NB4 (cell line): Measurements from ENCODE around the gene STRIP2.

Experiments
- DNase-seq: peaks from one replicate; pipeline ENCODE4 v3.0.0; 2010; ENCODE audit warnings: low read depth
- H3K4me3 ChIP-seq: one replicate; pipeline ENCODE4 v1.5.1; 2011; ENCODE audit warnings: mild to moderate bottlenecking, low read depth, low read length, moderate library complexity
- MYC ChIP-seq: IDR thresholded peaks from 2 replicates; pipeline ENCODE4 v1.6.1; 2011; ENCODE audit warnings: low read depth, low read length
- POLR2A ChIP-seq: IDR thresholded peaks from 2 replicates; pipeline ENCODE4 v1.6.1; 2011; ENCODE audit warnings: mild to moderate bottlenecking; ENCODE audit not compliant: insufficient read length; ENCODE audit errors: extremely low read depth
- TF ChIP-seq, protein P1 (sequence below): IDR thresholded peaks from one replicate; pipeline ENCODE4 v1.5.1; 2012; ENCODE audit warnings: low read depth, low read length
- TF ChIP-seq, protein P2 (sequence below): IDR thresholded peaks from 2 replicates; pipeline ENCODE4 v1.6.1; 2011; ENCODE audit warnings: low read depth, low read length

STRIP2 gene

DNA sequence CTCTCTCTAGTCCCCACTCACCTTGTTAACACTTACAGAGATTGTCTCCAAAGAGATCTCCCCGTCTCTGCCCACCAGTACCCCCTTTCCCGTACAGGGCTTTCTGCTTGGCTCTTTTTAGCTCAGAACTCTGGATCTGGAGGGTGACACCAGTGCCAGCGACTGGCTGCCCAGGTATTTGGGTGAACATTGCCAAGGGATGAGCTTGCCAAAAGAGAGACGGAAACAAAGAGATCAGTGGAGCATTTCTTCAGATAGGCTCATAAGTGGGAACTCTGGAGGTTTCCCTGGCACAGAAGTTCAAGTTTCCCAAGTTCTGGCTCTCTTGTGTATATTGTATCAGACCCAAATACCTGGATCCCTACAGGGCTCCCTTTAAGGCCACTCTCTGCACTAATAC, 30.0 kb downstream of the STRIP2 start:
- TF ChIP-seq, protein P1, sequence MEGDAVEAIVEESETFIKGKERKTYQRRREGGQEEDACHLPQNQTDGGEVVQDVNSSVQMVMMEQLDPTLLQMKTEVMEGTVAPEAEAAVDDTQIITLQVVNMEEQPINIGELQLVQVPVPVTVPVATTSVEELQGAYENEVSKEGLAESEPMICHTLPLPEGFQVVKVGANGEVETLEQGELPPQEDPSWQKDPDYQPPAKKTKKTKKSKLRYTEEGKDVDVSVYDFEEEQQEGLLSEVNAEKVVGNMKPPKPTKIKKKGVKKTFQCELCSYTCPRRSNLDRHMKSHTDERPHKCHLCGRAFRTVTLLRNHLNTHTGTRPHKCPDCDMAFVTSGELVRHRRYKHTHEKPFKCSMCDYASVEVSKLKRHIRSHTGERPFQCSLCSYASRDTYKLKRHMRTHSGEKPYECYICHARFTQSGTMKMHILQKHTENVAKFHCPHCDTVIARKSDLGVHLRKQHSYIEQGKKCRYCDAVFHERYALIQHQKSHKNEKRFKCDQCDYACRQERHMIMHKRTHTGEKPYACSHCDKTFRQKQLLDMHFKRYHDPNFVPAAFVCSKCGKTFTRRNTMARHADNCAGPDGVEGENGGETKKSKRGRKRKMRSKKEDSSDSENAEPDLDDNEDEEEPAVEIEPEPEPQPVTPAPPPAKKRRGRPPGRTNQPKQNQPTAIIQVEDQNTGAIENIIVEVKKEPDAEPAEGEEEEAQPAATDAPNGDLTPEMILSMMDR = no peak
- TF ChIP-seq, protein P2, sequence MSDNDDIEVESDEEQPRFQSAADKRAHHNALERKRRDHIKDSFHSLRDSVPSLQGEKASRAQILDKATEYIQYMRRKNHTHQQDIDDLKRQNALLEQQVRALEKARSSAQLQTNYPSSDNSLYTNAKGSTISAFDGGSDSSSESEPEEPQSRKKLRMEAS = no peak
- TF ChIP-seq POLR2A (no peak), MYC (no peak)
- no peak for DNase-seq
- H3K4me3 ChIP-seq = no peak overlapping the region

DNA sequence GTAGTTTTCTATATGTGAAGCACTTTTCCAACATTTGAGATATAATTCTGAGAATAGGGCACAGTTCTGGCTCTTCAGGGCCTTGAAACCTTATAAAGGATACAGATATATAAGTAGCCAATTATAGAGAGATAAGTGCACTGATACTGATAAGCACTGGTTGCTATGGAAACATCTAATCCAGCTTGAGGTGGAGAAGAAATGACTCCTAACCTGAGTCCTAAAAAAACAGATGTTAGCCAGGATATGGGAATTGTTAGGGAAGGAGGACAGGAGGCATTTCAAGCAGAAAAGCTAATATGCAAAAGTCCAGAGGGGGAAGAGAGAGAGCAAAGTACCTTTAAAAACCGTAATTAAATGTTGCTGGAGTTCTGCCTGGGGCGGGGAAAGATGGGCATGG, 30.8 kb downstream of the STRIP2 start:
- H3K4me3 ChIP-seq = no peak overlapping the region
- no peak for DNase-seq
- TF ChIP-seq POLR2A = no peak
- TF ChIP-seq, protein P2 = no peak
- no peak for TF ChIP-seq MYC
- TF ChIP-seq, protein P1 = no peak

DNA sequence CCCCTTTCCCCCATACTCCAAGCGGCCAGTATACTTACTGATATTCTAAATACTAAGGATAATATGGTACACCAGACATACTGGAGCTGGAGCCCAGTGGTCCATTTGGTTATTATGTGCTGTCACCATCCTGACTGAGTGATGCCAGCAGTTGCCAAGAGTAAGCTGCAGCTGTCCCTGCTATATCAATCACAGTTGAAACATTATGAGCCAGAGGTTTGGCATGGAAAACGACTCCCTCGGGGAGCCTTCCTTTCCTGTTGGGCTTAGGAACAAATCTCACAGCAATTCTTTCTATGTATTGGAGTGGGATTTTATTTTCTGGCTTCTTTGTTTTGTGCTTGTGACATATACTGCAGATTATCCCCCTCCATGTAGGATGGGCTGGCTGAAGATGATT, 32.6 kb downstream of the STRIP2 start:
- TF ChIP-seq, protein P1 = no peak
- TF ChIP-seq MYC = no peak
- TF ChIP-seq, protein P2 = no peak
- no peak for TF ChIP-seq POLR2A
- no peak for DNase-seq
- H3K4me3 ChIP-seq = no peak overlapping the region

DNA sequence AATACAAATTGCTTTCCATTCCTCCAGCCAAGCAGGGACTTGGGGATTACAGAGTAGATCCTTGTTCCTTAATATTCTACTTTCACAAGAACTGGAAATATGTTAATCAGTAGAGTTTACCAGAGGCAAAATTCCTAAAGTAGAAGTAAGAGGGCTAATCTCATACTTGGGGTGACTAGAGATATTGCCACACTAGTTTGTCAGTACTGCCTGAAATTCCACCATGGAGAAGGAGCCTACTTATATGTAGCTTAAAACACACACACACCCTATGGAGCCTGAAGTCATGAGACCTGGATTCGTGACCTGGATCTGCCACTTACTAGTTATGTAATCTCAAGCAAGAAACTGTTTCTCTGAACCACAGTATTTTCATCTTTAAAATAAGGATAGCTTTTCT, 33.9 kb downstream of the STRIP2 start:
- TF ChIP-seq, protein P2 = no peak
- TF ChIP-seq POLR2A = no peak
- TF ChIP-seq MYC = no peak
- TF ChIP-seq, protein P1 = no peak
- H3K4me3 ChIP-seq = no peak overlapping the region
- DNase-seq = no peak

DNA sequence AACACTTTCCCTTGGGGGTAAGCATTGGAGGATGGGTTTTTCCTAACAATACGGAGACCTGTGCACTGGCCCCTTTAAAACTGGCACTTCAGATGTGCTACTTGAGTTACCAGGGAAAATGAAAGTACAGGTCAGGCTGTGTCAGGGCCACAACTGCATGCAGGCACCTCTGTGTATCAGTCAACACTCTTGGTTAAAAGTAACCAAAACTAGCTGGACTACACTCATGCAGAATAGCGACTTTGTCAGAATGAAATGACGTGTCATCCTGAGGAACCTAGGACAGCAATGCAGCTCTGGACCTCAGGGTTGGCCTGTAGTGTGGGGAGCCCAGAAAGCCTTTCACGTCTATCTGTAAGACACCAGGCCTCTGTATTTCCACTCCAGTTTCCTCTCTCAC, 34.3 kb downstream of the STRIP2 start:
- no peak overlapping the region for H3K4me3 ChIP-seq
- TF ChIP-seq MYC (no peak), POLR2A (no peak)
- TF ChIP-seq, protein P2 = no peak
- TF ChIP-seq, protein P1 = no peak
- DNase-seq = no peak

DNA sequence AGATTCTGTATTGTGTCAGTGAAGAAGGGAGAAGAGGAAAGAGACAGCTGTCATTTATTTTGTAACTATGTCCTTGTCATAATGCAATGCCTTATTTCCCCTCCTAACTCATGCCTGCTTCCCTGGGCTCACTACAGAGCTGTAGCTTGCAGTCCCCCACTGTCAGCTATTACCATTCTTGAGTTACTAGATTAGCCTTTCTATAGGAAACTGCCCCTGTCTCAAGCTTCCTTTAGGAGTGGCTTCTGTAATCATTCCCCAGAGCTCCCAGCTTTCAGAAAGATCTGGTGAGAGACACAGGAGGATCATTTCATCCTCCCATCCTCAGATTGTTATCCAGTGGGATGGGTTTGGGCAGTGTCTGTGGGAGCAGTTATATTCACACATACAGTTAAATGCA, 35.7 kb downstream of the STRIP2 start:
- no peak overlapping the region for H3K4me3 ChIP-seq
- TF ChIP-seq MYC (no peak), POLR2A (no peak)
- TF ChIP-seq, protein P2 = no peak
- TF ChIP-seq, protein P1 = no peak
- DNase-seq = no peak
